Measurements from ENCODE around the gene PHLDB3. TPM values are rescaled to one million over a fixed set of nuclear protein-coding genes. Genes with fewer than 3 reads are reported as not detected.

The PHLDB3 gene
- total and polyA plus RNA-seq, 2 of the 13 experiments (the other 11 are each of a cell fraction or from before 2014, with no cell fraction given) = 11.3 to 14.5 TPM

DNA sequence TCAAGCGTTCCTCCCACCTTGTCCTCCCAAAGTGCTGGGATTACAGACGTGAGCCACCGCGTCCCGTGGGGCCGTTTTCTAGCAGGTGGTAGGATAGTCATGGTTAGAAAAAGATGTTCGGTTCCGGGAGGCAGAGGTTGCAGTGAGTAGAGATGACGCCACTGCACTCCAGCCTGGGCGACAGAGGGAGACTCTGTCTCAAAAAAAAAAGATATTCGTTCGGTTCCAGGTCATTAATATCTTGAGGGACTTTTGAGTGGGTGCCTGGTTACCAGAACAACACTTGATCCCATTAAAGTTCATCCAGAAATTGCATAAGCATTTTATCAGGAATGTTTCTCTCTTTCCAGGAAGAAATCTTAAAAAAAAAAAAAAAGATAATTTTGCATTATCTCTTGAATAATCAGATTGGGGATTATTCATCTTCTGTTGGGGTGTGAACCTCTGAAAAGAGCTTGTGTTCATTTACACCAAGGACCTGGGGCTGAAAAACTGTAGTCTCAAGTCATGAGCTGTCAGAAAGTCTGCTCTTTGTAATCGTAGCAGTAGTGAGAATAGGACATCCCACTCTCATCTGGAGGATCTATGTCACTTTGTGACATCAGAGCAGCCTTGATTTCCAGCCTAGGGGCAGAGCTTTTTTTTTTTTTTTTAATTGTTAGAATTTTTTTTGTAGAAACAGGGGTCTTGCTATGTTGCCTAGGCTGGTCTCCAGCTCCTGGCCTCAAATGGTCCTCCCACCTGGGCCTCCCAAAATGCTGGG lies 23.5 kb upstream of the PHLDB3 start:
- intact Hi-C loops (cut with micrococcal nuclease; ENCODE audit: unreplicated experiment) = loop anchor here (10.0 kb wide), 1 partner anchor 67 kb away; the partner anchor contains the start of genes IRGQ and ZNF576
- ATAC-seq = no peak
- TF ChIP-seq ZNF274 (CRISPR knock-in tag; IDR thresholded peaks at IDR 0.05) = no peak
- TF ChIP-seq, protein P1, sequence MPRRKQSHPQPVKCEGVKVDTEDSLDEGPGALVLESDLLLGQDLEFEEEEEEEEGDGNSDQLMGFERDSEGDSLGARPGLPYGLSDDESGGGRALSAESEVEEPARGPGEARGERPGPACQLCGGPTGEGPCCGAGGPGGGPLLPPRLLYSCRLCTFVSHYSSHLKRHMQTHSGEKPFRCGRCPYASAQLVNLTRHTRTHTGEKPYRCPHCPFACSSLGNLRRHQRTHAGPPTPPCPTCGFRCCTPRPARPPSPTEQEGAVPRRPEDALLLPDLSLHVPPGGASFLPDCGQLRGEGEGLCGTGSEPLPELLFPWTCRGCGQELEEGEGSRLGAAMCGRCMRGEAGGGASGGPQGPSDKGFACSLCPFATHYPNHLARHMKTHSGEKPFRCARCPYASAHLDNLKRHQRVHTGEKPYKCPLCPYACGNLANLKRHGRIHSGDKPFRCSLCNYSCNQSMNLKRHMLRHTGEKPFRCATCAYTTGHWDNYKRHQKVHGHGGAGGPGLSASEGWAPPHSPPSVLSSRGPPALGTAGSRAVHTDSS (CRISPR knock-in tag; conservative IDR thresholded peaks at IDR 0.05) = no peak
- no peak for TF ChIP-seq ZC3H13 (CRISPR knock-in tag; IDR thresholded peaks at IDR 0.05)
- no peak for TF ChIP-seq ZNF496 (CRISPR knock-in tag; IDR thresholded peaks at IDR 0.05; ENCODE audit: insufficient replicate concordance)
- no peak for TF ChIP-seq YEATS4 (CRISPR knock-in tag; IDR thresholded peaks at IDR 0.05; ENCODE audit: borderline replicate concordance)
- no peak for TF ChIP-seq ISL2 (CRISPR knock-in tag; IDR thresholded peaks at IDR 0.05)
- no peak for TF ChIP-seq PTBP1 (IDR thresholded peaks at IDR 0.05; ENCODE audit: low read depth, low read length, poor library complexity, severe bottlenecking)
- no peak for TF ChIP-seq ZSCAN20 (CRISPR knock-in tag; IDR thresholded peaks at IDR 0.05; ENCODE audit: borderline replicate concordance)
- TF ChIP-seq ZNF501 (CRISPR knock-in tag; IDR thresholded peaks at IDR 0.05) = no peak
- TF ChIP-seq, protein P2, sequence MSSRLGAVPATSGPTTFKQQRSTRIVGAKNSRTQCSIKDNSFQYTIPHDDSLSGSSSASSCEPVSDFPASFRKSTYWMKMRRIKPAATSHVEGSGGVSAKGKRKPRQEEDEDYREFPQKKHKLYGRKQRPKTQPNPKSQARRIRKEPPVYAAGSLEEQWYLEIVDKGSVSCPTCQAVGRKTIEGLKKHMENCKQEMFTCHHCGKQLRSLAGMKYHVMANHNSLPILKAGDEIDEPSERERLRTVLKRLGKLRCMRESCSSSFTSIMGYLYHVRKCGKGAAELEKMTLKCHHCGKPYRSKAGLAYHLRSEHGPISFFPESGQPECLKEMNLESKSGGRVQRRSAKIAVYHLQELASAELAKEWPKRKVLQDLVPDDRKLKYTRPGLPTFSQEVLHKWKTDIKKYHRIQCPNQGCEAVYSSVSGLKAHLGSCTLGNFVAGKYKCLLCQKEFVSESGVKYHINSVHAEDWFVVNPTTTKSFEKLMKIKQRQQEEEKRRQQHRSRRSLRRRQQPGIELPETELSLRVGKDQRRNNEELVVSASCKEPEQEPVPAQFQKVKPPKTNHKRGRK (CRISPR knock-in tag; IDR thresholded peaks at IDR 0.05) = no peak
- TF ChIP-seq SRSF1 (optimal IDR thresholded peaks at IDR 0.05; ENCODE audit: low read depth, low read length) = no peak
- TF ChIP-seq KLF15 (CRISPR knock-in tag; IDR thresholded peaks at IDR 0.05; ENCODE audit: borderline replicate concordance) = no peak
- 78% methylated on average over 13 of the region's 13 CpGs for WGBS (ENCODE audit: low lambda C conversion rate)
- BruUV-seq (replicated peaks) = no TSS peak
- H3K4me3 ChIP-seq (replicated peaks in 1 of 3; ENCODE audit: insufficient read depth in 1 of 3, low read depth in 2 of 3, low read length in 3 of 3) = no peak overlapping the region
- POLR2A ChIA-PET = no interaction called here
- H2AFZ ChIP-seq (ENCODE audit: low read length) = no peak overlapping the region
- FAIRE-seq = no peak
- H3K36me3 ChIP-seq (replicated peaks in 1 of 2; ENCODE audit: control insufficient read depth in 1 of 2, insufficient read depth in 2 of 2, low read length in 2 of 2) = no peaks in the 10 kb centered on the region
- no peak overlapping the region for H3K9ac ChIP-seq (ENCODE audit: insufficient read depth, low read depth, low read length)
- DNase-seq (ENCODE audit: low spot score) = no peak
- in situ Hi-C loops (cut with HindIII; ENCODE audit: extremely low pct_ligation_motif_present, low pct_unique_long_range_greater_than_20kb) = no loop called here
- peaks cover 13% of the 10 kb centered on the region for H3K79me2 ChIP-seq (ENCODE audit: insufficient read depth, low read length)
- H3K9me3 ChIP-seq (ENCODE audit: low read length) = no peaks in the 10 kb centered on the region
- H4K20me1 ChIP-seq (ENCODE audit: insufficient read depth, low read length) = no peaks in the 10 kb centered on the region
- CTCF ChIA-PET (ENCODE audit: low intra/inter-chr PET ratio, low total read pairs) = no interaction called here
- H3K4me1 ChIP-seq (ENCODE audit: insufficient read depth, low read length) = peaks cover 17% of the 10 kb centered on the region
- no peaks in the 10 kb centered on the region; a peak in 1 of 5 replicates for H3K27me3 ChIP-seq (ENCODE audit: control insufficient read depth in 1 of 2, insufficient read depth in 2 of 2, low read length in 2 of 2)
- H3K27ac ChIP-seq (ENCODE audit: extremely low read length, insufficient read depth, low read length) = no peak overlapping the region
- H3K4me2 ChIP-seq (ENCODE audit: low read depth, low read length) = no peak overlapping the region
